AG08396 (cell line): ENCODE results near the gene CAMK2N2.
A peak's percentile ranks its signal among the peaks of the same experiment; 100 is the strongest.
"Not testable (repeated sequence)": the region's sequence is repeated elsewhere in the genome, so short reads cannot be mapped to it uniquely, and the experiment has no call there.

ENCODE experiments used
- DNase-seq: peaks from one replicate; pipeline ENCODE4 v3.0.0; 2012; ENCODE audit warnings: low spot score, mixed read lengths

Gene CAMK2N2

GRCh38 chr3:184272269-184272668, 10.9 kb upstream of the CAMK2N2 start:
- DNase-seq, result no peak

- not testable (repeated sequence) for DNase-seq
Observed at GRCh38 chr3:184267249-184267648, 5.9 kb upstream of the CAMK2N2 start.

- DNase-seq, result no peak
Observed at GRCh38 chr3:184262764-184263179, 1.4 kb upstream of the CAMK2N2 start.

GRCh38 chr3:184261854-184262763, 756 bp upstream of the CAMK2N2 start:
- DNase-seq, result peak; percentile 71

GRCh38 chr3:184260724-184261269, 556 bp downstream of the CAMK2N2 start:
- DNase-seq, result peak; percentile 30

- peak; percentile 87 for DNase-seq
Observed at GRCh38 chr3:184259878-184260723, 1.3 kb downstream of the CAMK2N2 start.

- DNase-seq, result no peak
Observed at GRCh38 chr3:184259396-184259877, 1.9 kb downstream of the CAMK2N2 start.

GRCh38 chr3:184258926-184259325, 2.4 kb downstream of the CAMK2N2 start:
- no peak for DNase-seq

GRCh38 chr3:184257083-184257915, 4.1 kb downstream of the CAMK2N2 start:
- no peak for DNase-seq

- DNase-seq, result no peak
Observed at GRCh38 chr3:184255291-184256039, 5.9 kb downstream of the CAMK2N2 start.

GRCh38 chr3:184250167-184250828, 11.1 kb downstream of the CAMK2N2 start:
- DNase-seq, result peak; percentile 89

GRCh38 chr3:184249412-184250166, 11.8 kb downstream of the CAMK2N2 start, which contains the start of gene EEF1AKMT4:
Gene EEF1AKMT4, plus strand, starts transcription at chr3:184249672. Its CDS starts 23 bp downstream, at chr3:184249695.
- peak; percentile 97 for DNase-seq

- peak; percentile 91 for DNase-seq
Observed at GRCh38 chr3:184248454-184249411, 12.6 kb downstream of the CAMK2N2 start, which contains the start of gene ALG3. Gene ALG3, minus strand, starts transcription at chr3:184248962. Its CDS starts 22 bp downstream, at chr3:184248940.

- no peak for DNase-seq
Observed at GRCh38 chr3:184242297-184242685, 19.1 kb downstream of the CAMK2N2 start.

GRCh38 chr3:184241447-184242296, 19.7 kb downstream of the CAMK2N2 start:
- DNase-seq, result peak; percentile 47

- no peak for DNase-seq
Observed at GRCh38 chr3:184241141-184241446, 20.3 kb downstream of the CAMK2N2 start.
